ENCODE results near the gene ESYT3.

DNA sequence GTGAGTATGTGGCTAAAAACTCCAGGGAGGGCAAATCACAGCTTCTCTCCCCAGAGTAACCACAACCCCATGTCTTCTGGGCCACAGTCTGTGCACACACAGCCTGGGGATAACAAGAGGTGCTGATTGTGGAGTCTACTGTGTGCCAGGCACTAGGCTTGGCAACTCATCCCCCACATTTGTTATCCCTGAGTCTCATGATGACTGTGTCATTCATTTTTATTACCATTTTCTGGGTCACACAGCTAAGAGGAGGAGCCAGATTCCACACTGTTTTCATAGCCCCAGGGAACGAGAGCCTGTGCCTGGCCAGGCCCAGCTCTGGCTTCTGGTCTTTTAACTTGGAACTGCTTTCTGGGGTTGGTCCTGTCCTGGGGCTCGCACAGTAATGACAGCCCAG, 34.5 kb downstream of the ESYT3 start:
- TF ChIP-seq, protein P1, sequence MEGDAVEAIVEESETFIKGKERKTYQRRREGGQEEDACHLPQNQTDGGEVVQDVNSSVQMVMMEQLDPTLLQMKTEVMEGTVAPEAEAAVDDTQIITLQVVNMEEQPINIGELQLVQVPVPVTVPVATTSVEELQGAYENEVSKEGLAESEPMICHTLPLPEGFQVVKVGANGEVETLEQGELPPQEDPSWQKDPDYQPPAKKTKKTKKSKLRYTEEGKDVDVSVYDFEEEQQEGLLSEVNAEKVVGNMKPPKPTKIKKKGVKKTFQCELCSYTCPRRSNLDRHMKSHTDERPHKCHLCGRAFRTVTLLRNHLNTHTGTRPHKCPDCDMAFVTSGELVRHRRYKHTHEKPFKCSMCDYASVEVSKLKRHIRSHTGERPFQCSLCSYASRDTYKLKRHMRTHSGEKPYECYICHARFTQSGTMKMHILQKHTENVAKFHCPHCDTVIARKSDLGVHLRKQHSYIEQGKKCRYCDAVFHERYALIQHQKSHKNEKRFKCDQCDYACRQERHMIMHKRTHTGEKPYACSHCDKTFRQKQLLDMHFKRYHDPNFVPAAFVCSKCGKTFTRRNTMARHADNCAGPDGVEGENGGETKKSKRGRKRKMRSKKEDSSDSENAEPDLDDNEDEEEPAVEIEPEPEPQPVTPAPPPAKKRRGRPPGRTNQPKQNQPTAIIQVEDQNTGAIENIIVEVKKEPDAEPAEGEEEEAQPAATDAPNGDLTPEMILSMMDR (conservative IDR thresholded peaks at IDR 0.05 in 1 of 2, IDR thresholded peaks at IDR 0.05 in 1 of 2; ENCODE audit: low read depth in 1 of 2, low read length in 2 of 2): no peak
- TF ChIP-seq EZH2 (IDR thresholded peaks at IDR 0.05; ENCODE audit: low read length, missing control alignments): no peak

Data from fibroblast of lung (primary cell).